Measurements from ENCODE around the gene MGST3. TPM values are rescaled to one million over a fixed set of nuclear protein-coding genes. Genes with fewer than 3 reads are reported as not detected.
"Not testable (repeated sequence)": the region's sequence is repeated elsewhere in the genome, so short reads cannot be mapped to it uniquely, and the experiment has no call there.

MGST3 gene
- total RNA-seq, 1 donor from 2014 or later = 177 TPM

- Histone ChIP-seq H3K27me3 (no peaks in the 10 kb centered on the region), H3K27ac (no peak overlapping the region), H3K4me3 (no peak overlapping the region), H3K4me1 (peaks cover 0 to 12% of the 10 kb centered on the region in 2 donors), H3K9me3 (no peaks in the 10 kb centered on the region), H3K36me3 (peaks cover 23 to 47% of the 10 kb centered on the region in 2 donors)
- DNase-seq (ENCODE audit: low spot score in 2 of 2) = no peak
- TF ChIP-seq CTCF (IDR thresholded peaks at IDR 0.05) = no peak
- intact Hi-C loops (cut with DNase I) = no loop called here
Measured at GRCh38 chr1:165648919-165649572, 18.0 kb downstream of the MGST3 start.

DNA sequence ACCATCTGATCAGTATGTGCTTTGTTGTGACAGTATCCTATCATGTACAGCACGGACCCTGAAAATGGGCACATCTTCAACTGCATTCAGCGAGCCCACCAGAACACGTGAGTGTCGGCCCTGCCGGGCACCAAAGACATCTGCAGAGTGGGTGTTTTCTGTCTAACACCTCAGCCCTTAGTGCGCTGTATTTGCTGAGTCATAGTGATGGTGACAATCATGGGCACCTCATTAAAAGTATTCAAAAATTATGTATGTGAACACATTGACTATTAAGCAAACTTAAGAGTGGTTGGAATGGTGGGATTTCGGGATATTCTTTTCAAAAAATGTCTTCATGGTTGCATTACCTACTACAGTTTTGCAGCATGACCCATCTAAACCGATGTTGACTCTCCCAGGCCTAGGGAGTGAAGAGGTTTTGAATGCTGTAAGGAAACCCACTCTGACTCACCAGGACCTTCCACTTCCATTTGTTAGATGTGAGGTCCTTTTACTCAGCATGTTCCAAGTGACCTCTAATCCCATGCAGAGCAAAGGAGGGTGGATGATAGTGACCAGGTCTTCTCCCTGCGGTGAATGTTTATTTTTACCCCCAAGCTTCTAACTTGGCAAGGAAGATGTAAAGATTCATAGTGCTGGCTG, 20.1 kb downstream of the MGST3 start:
- H3K36me3 ChIP-seq = peaks cover 38 to 63% of the 10 kb centered on the region in 2 donors
- no peaks in the 10 kb centered on the region for H3K9me3 ChIP-seq
- intact Hi-C loops (cut with DNase I) = no loop called here
- no peak overlapping the region for H3K4me3 ChIP-seq
- H3K4me1 ChIP-seq = peaks cover 0 to 10% of the 10 kb centered on the region in 2 donors
- TF ChIP-seq CTCF (IDR thresholded peaks at IDR 0.05) = no peak
- no peak overlapping the region for H3K27ac ChIP-seq
- no peaks in the 10 kb centered on the region for H3K27me3 ChIP-seq
- DNase-seq (ENCODE audit: low spot score in 2 of 2) = no peak

GRCh38 chr1:165658766-165659580, 27.9 kb downstream of the MGST3 start:
- H3K27me3 ChIP-seq; H3K4me1 ChIP-seq; H3K4me3 ChIP-seq; DNase-seq (ENCODE audit: low spot score in 2 of 2); intact Hi-C loops (cut with DNase I); H3K9me3 ChIP-seq; H3K27ac ChIP-seq: not testable (repeated sequence)
- peaks cover 44 to 56% of the 10 kb centered on the region in 2 donors for H3K36me3 ChIP-seq

- no peak overlapping the region for H3K27ac ChIP-seq
- H3K9me3 ChIP-seq = no peaks in the 10 kb centered on the region
Measured at GRCh38 chr1:165659581-165659895, 28.5 kb downstream of the MGST3 start.

DNA sequence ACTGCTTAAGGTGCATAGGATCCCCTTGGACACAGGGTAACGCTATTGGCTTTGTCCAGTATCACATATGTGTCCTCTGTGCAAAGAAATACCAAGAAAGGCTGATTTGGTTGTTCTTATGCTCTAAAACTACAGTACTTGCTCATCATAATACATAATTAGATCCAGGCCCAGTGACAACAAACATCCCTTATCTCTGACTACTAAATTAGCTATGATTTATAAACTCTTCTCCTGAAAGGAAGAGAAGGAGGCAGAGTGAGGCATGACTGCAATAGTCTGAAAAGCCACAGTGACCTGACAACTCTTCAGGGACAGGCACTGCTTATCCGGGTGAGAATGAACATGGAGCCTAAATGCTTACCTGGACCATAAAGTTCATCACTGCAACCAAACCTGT, 30.7 kb downstream of the MGST3 start:
- Histone ChIP-seq H3K4me1 (no peaks in the 10 kb centered on the region), H3K4me3 (no peak overlapping the region), H3K27me3 (no peaks in the 10 kb centered on the region), H3K9me3 (no peaks in the 10 kb centered on the region), H3K27ac (no peak overlapping the region), H3K36me3 (peaks cover 37 to 52% of the 10 kb centered on the region in 2 donors)
- intact Hi-C loops (cut with DNase I) = no loop called here
- TF ChIP-seq CTCF (IDR thresholded peaks at IDR 0.05) = no peak
- no peak for DNase-seq (ENCODE audit: low spot score in 2 of 2)

More at GRCh38 chr1:165659581-165659895, 28.5 kb downstream of the MGST3 start:
- no peak for DNase-seq (ENCODE audit: low spot score in 2 of 2)
- Histone ChIP-seq H3K36me3 (peaks cover 46 to 56% of the 10 kb centered on the region in 2 donors), H3K4me1 (no peaks in the 10 kb centered on the region), H3K4me3 (no peak overlapping the region), H3K27me3 (no peaks in the 10 kb centered on the region)
- no peak for TF ChIP-seq CTCF (IDR thresholded peaks at IDR 0.05)
- intact Hi-C loops (cut with DNase I) = no loop called here

DNA sequence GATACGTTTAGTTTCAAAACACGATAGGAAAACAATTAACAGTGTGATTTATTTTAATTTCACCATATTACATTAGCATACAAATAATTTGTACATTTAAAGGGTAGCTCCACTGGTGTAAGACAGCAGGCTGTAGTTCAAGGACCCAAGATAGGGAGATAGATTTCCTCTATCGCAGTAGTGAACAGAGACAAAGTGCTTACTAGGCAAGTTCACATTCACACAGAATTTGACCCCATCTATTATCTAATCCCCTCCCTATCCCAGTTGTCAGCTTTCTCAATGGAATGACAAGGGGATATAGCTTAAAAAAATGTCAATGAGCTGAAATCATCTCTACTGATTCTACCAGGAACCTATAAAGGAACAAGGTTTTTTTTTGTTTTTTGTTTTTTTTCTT, 31.2 kb downstream of the MGST3 start:
- H3K27me3 ChIP-seq = no peaks in the 10 kb centered on the region
- no peak overlapping the region for H3K27ac ChIP-seq
- H3K9me3 ChIP-seq = no peaks in the 10 kb centered on the region
- no peak for TF ChIP-seq CTCF (IDR thresholded peaks at IDR 0.05)
- peaks cover 40 to 56% of the 10 kb centered on the region in 2 donors for H3K36me3 ChIP-seq
- no peak overlapping the region for H3K4me3 ChIP-seq
- no peak for DNase-seq (ENCODE audit: low spot score in 2 of 2)
- intact Hi-C loops (cut with DNase I) = no loop called here
- H3K4me1 ChIP-seq = no peaks in the 10 kb centered on the region
